GM19395 (cell line): ENCODE measurements around the gene CCDC149.
A peak's percentile ranks its signal among the peaks of the same experiment; 100 is the strongest.

ENCODE experiments used
- ATAC-seq: cut with Tn5 transposase; IDR thresholded peaks from one replicate; pipeline ENCODE4 v1.9.1; 2021; ENCODE audit warnings: mild to moderate bottlenecking, moderate library complexity; ENCODE audit not compliant: unreplicated experiment

CCDC149 gene

DNA sequence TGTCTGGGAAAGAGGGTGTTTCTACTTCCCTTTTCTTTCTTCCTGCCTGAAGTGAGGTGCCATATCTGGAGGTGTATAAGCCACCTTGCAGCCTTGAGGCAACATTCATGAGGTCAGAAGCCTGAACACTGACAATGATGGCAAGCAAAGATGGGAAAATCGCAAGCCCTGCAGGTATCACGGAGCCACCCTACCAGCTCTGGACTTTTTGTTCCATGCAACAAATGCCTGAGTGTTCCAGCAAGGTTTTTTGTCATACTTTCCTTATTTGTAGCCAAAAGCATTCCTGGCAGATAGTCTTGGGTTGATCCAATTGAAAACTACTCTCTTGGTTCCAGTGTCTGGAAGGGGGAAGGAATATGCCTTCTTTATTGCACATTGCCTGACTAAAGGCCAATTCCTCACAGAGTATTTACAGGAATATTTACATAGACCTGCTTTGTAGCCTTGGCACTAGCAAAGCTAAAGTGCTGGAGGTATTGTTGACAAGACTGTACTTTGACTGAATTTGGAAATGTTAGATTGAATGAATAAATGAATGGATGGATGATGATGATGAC is 131.8 kb downstream of the CCDC149 start:
- ATAC-seq = no peak

GRCh38 chr4:24778464-24779225 is 134.2 kb downstream of the CCDC149 start:
- ATAC-seq = no peak

DNA sequence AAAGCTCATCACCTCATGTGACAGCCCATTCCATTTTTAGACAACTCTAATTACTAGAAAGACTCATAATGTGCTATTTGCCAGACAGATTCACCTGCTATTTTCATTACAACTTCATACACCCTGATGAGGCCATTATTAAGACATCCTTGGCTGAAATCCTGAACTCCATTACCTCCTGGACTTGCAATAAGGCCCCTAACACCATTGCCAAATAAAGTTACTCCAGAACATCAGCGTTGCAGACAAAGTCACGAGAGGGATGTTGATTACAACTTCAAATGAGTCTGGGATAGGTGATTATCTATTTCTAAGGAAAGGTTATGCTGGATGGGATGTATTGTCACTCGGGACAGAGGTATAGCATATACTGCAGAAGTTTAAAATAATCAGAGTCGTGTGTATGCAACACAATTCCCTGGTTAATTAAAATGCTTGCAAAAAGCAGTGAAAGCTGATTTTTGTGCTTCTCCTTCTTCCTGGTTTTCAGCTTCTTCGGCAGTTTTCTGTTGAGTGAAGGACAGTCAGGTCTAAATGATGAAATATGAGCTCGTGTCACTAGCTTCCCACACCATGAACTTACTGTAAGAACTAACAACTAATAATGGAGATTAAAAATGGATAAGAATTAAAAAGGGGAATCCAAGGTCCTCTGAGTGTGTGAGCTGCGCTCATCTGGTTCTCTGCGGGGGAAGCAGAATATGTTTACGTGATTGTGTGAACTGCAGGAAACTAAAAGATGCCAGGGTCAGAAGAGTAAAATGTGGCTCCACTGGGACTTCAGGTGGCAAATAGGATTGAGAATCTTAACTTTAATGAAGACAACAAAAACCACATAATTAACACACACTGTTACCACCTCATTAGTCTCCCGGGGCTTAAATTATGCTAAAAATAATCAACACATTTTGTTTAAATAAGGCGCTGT is 135.0 kb downstream of the CCDC149 start:
- no peak for ATAC-seq

GRCh38 chr4:24775750-24776149 is 137.1 kb downstream of the CCDC149 start:
- no peak for ATAC-seq

DNA sequence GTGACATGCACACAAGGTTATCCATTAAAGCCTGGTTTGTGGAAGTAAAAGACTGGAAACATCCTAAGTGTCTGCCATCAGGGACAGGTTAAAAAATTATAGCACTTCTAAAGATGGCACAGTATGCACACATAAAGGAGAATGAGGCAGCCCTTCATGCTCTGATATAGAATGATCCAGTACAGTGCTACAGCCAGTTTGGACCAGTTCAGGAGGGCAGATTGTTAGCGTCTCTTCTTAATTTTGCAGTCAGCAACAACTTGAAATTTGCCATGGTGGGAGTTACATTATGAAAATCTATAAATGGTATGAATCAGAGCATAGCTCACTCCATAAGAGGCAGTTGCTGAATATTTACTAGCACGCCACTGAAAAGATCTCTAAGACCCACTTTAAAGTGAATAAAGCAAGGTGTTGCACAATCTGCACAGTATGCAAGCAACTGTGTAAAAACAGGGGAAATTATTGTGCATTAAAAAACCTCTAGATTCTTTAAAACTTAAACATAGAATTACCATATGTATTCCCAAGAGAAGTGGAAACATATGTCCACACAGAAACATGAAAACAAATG is 137.7 kb downstream of the CCDC149 start:
- ATAC-seq = no peak

GRCh38 chr4:24774452-24774851 is 138.4 kb downstream of the CCDC149 start:
- ATAC-seq = no peak

DNA sequence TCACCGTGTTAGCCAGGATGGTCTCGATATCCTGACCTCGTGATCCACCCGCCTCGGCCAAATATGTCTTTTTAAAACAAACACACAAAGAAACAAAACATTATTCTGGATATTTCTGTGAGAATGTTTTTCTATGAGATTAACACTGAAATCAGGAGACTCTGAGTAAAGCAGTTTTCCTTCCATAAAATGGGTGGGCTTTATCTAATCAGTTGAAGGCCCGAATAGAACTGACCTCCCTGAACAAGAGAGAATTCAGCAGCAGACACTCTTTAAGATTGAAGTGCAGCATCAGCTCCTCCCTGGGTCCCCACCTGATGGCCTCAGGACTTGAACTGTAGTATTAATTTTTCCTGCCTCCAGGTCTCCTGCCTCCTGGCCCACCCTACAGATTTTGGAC is 139.9 kb downstream of the CCDC149 start:
- no peak for ATAC-seq

- ATAC-seq = no peak
Measured at GRCh38 chr4:24772061-24772705, 140.7 kb downstream of the CCDC149 start.

- ATAC-seq = no peak
Measured at GRCh38 chr4:24771241-24771640, 141.6 kb downstream of the CCDC149 start.

DNA sequence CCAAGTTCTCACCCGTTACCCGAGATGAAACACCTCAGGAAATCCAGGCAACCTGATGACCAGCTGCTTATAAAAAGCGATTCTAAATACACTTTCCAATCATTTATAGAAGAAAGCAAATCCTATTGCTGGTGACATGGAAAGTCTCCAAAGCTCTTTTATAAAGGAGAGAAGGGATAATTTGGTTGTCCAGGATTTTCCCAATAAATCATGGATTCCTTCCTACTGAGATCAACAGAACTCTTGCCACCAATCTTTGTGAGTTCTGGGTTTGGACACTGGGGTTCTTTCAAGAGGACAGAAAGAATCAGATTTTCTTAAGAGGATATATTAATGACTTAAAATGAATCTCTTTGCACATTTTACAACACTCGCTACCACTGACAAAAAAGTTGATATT is 142.2 kb downstream of the CCDC149 start:
- ATAC-seq = no peak

- peak; percentile 78 for ATAC-seq
Measured at GRCh38 chr4:24770032-24770584, 142.7 kb downstream of the CCDC149 start.

DNA sequence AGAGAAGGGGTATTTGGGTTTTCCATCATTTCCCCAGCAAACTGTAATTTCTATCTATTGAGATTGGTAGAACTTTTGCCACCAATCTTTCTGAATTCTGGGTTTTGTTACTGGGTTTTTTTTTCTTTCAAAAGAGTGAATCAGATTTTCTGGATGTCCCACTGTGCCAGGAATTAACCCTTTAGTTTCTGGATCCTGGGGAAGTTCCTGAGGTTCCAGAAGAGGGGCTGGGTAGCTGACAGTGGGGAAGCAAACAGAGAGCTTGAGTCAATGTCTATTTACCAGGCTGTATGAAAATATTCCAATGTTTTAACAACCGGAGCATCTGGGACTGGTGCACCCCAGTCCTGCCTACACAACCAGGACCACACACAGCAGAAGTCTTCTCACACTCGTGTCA is 143.3 kb downstream of the CCDC149 start:
- ATAC-seq = no peak

GRCh38 chr4:24768604-24769003 is 144.2 kb downstream of the CCDC149 start:
- ATAC-seq = peak; percentile 86

GRCh38 chr4:24768006-24768405 is 144.8 kb downstream of the CCDC149 start:
- ATAC-seq = peak; percentile 14

DNA sequence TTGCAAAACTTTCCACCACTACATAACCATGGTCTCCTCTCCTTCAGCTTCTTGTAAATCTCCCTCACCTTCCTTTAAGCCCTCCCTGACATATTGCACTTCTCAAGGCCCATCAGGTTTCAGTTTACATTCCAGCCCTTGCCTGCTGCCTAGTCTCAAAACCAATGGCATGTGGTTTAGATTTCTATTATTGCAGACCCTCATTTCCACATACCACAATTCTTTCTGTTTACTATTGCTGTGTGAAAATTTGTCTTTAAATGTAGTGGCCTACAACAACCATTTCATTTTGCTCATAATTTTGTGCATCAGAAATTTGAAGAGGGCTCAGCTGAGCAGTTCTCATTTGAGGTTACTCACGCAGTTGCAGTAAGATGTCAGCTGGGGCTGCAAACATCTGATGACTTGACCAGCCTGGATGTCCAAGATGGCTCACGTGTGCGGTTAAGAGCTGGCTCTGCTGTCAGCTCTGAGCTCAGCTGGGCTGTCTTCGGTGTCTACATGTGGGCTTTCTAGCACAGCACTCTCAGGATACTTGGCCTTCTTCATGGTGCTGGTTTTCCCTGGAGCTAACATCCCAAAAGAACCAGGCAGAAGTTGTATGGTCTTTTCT is 147.4 kb downstream of the CCDC149 start:
- ATAC-seq = no peak

- ATAC-seq = no peak
Measured at GRCh38 chr4:24764345-24764744, 148.5 kb downstream of the CCDC149 start.

DNA sequence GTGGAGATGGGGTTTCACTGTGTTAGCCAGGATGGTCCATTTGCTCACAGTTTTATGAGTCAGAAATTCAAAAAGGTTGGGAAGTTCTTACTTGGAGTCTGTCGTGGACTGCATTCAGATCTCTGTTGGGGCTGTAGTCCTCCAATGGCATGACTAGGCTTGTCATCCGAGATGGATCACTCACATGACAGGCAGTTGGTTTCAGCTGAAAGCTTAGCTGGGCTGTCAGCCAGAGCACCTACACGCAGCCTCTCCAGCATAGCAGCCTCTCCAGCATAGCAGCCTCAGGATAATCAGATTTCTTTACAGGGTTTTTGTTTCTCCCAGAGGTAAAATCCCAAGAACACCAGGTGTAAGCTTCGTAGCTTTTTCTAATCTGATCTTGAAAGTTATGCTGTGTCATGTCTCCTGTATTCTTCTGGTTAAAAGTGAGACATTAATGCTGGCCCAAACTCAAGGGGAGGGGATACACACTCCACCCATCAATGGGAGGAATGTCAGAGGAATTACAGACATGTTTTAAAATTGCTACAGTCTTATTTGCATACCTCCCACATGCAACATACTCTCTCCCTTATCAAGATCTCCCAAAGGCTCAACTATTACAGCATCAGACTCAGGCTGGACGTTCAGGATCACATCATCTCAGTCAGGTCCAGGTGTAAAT is 149.1 kb downstream of the CCDC149 start:
- ATAC-seq = no peak
